OCI-LY3 (cell line): ENCODE measurements around the gene IKBKG.

Experiments used
- CTCF ChIP-seq: fragments of 200-600, 300-600 bp; sonication (generic); IDR thresholded peaks from 2 replicates; pipeline ENCODE4 v1.5.1; 2014; ENCODE audit warnings: antibody characterized with exemption, low read length, low read depth
- EZH2phosphoT487 ChIP-seq: fragments of 200-600 bp; shearing (Covaris generic); IDR thresholded peaks from 2 replicates; pipeline ENCODE4 v1.6.1; 2018; ENCODE audit warnings: antibody characterized with exemption, mixed run types, low read depth

GRCh38 chrX:154545673-154546274, 1.6 kb upstream of the IKBKG start:
- no peak for TF ChIP-seq CTCF
- TF ChIP-seq EZH2phosphoT487: no peak
